ENCODE data around the gene RHOT1.
"Not testable (repeated sequence)": the region's sequence is repeated elsewhere in the genome, so short reads cannot be mapped to it uniquely, and the experiment has no call there.

RHOT1 gene

GRCh38 chr17:32124985-32125847, 17.1 kb upstream of the RHOT1 start:
- DNase-seq: no peak

GRCh38 chr17:32125848-32126153, 16.5 kb upstream of the RHOT1 start:
- no peak for DNase-seq

GRCh38 chr17:32126325-32126724, 16.0 kb upstream of the RHOT1 start:
- no peak for DNase-seq

GRCh38 chr17:32126746-32127145, 15.6 kb upstream of the RHOT1 start:
- DNase-seq: no peak

- peak; percentile 68 for DNase-seq
These were observed 15.0 kb upstream of the RHOT1 start for GRCh38 chr17:32127158-32127897.

GRCh38 chr17:32128470-32128869, 13.8 kb upstream of the RHOT1 start:
- not testable (repeated sequence) for DNase-seq

- not testable (repeated sequence) for DNase-seq
These were observed 6.7 kb upstream of the RHOT1 start for GRCh38 chr17:32135497-32136117.

- DNase-seq: no peak
These were observed 5.4 kb upstream of the RHOT1 start for GRCh38 chr17:32136856-32137255.

- not testable (repeated sequence) for DNase-seq
These were observed 2.8 kb upstream of the RHOT1 start for GRCh38 chr17:32139504-32139903.

GRCh38 chr17:32141258-32141657, 1.0 kb upstream of the RHOT1 start:
- DNase-seq: peak; percentile 27

GRCh38 chr17:32141679-32142037, 644 bp upstream of the RHOT1 start:
- DNase-seq: no peak

GRCh38 chr17:32142857-32143526, 690 bp downstream of the RHOT1 start:
- DNase-seq: peak; percentile 42

- DNase-seq: no peak
These were observed 1.2 kb downstream of the RHOT1 start for GRCh38 chr17:32143527-32143870.

GRCh38 chr17:32144442-32144841, 2.1 kb downstream of the RHOT1 start:
- not testable (repeated sequence) for DNase-seq

GRCh38 chr17:32148351-32148750, 6.0 kb downstream of the RHOT1 start:
- no peak for DNase-seq

- DNase-seq: no peak
These were observed 8.1 kb downstream of the RHOT1 start for GRCh38 chr17:32150358-32150757.

- DNase-seq: no peak
These were observed 9.8 kb downstream of the RHOT1 start for GRCh38 chr17:32152130-32152529.

GRCh38 chr17:32155896-32156295, 13.6 kb downstream of the RHOT1 start:
- no peak for DNase-seq

- no peak for DNase-seq
These were observed 14.4 kb downstream of the RHOT1 start for GRCh38 chr17:32156656-32157055.

GRCh38 chr17:32157225-32157624, 14.9 kb downstream of the RHOT1 start:
- DNase-seq: no peak

GRCh38 chr17:32158870-32159585, 16.7 kb downstream of the RHOT1 start:
- no peak for DNase-seq

- no peak for DNase-seq
These were observed 17.5 kb downstream of the RHOT1 start for GRCh38 chr17:32159586-32160438.

All from kidney glomerular epithelial cell (primary cell).